HG03196 (cell line): ENCODE data around the gene OCA2.
"Not testable (repeated sequence)": the region's sequence is repeated elsewhere in the genome, so short reads cannot be mapped to it uniquely, and the experiment has no call there.

Experiments used
- ATAC-seq: cut with Tn5 transposase; IDR thresholded peaks from one replicate; pipeline ENCODE4 v1.9.1; 2021; ENCODE audit not compliant: unreplicated experiment

OCA2 gene

GRCh38 chr15:28121577-28121976 lies 22.5 kb upstream of the OCA2 start:
- not testable (repeated sequence) for ATAC-seq

GRCh38 chr15:28120359-28120640 lies 21.2 kb upstream of the OCA2 start:
- no peak for ATAC-seq

- no peak for ATAC-seq
Measured at GRCh38 chr15:28118531-28118930, 19.4 kb upstream of the OCA2 start.

GRCh38 chr15:28118083-28118482 lies 19.0 kb upstream of the OCA2 start:
- ATAC-seq, result no peak

- no peak for ATAC-seq
Measured at GRCh38 chr15:28117432-28117990, 18.4 kb upstream of the OCA2 start.

GRCh38 chr15:28116521-28117431 lies 17.7 kb upstream of the OCA2 start:
- no peak for ATAC-seq

- ATAC-seq, result no peak
Measured at GRCh38 chr15:28115871-28116270, 16.8 kb upstream of the OCA2 start.

- no peak for ATAC-seq
Measured at GRCh38 chr15:28114721-28115622, 15.9 kb upstream of the OCA2 start.

- ATAC-seq, result no peak
Measured at GRCh38 chr15:28114114-28114455, 15.0 kb upstream of the OCA2 start.

- no peak for ATAC-seq
Measured at GRCh38 chr15:28113394-28114113, 14.4 kb upstream of the OCA2 start.

GRCh38 chr15:28112962-28113361 lies 13.8 kb upstream of the OCA2 start:
- no peak for ATAC-seq

GRCh38 chr15:28112101-28112760 lies 13.1 kb upstream of the OCA2 start:
- no peak for ATAC-seq

- ATAC-seq, result no peak
Measured at GRCh38 chr15:28111543-28111942, 12.4 kb upstream of the OCA2 start.

GRCh38 chr15:28110481-28110881 lies 11.4 kb upstream of the OCA2 start:
- ATAC-seq, result no peak

GRCh38 chr15:28109626-28110455 lies 10.7 kb upstream of the OCA2 start:
- ATAC-seq, result no peak

- no peak for ATAC-seq
Measured at GRCh38 chr15:28107904-28108275, 8.8 kb upstream of the OCA2 start.

- no peak for ATAC-seq
Measured at GRCh38 chr15:28107111-28107903, 8.2 kb upstream of the OCA2 start.

GRCh38 chr15:28106294-28107110 lies 7.4 kb upstream of the OCA2 start:
- ATAC-seq, result no peak
